GM23338 (cell line): ENCODE data around the gene GYS2.

ENCODE experiments used
- CREB1 ChIP-seq: fragments of 250-450 bp; sonication (Bioruptor Pico); IDR thresholded peaks from 2 replicates; pipeline ENCODE4 v1.5.0; 2020; ENCODE audit warnings: low read depth, mild to moderate bottlenecking, moderate library complexity
- CTCF ChIP-seq, 2 experiments: fragments of 200-600 bp in 1 of 2; sonication (generic) in 1 of 2; conservative IDR thresholded peaks; 2 replicates each; pipeline versions ENCODE4 v1.5.1 to v1.6.1; 2016 to 2017; ENCODE audit warnings: antibody characterized with exemption in 2 of 2, low read depth in 2 of 2, mild to moderate bottlenecking in 2 of 2, moderate library complexity in 1 of 2
- EZH2 ChIP-seq: fragments of 200-600 bp; sonication (generic); IDR thresholded peaks from one replicate; pipeline ENCODE4 v1.8.0; 2017; ENCODE audit warnings: antibody characterized with exemption, mild to moderate bottlenecking, low read depth; ENCODE audit not compliant: unreplicated experiment
- EZH2phosphoT487 ChIP-seq: fragments of 200-600 bp; sonication (generic); IDR thresholded peaks from one replicate; pipeline ENCODE4 v1.8.1; 2018; ENCODE audit warnings: antibody characterized with exemption; ENCODE audit not compliant: unreplicated experiment
- NANOG ChIP-seq: IDR thresholded peaks from 2 replicates; pipeline ENCODE4 v1.6.1; 2016; ENCODE audit warnings: antibody characterized with exemption, borderline replicate concordance
- POLR2AphosphoS5 ChIP-seq: IDR thresholded peaks from 2 replicates; pipeline ENCODE4 v1.6.1; 2016; ENCODE audit warnings: antibody characterized with exemption, low read depth
- REST ChIP-seq: IDR thresholded peaks from one replicate; pipeline ENCODE4 v1.6.1; 2018; ENCODE audit warnings: antibody characterized with exemption; ENCODE audit not compliant: unreplicated experiment
- TF ChIP-seq, protein P1 (sequence below): IDR thresholded peaks from 2 replicates; pipeline ENCODE4 v1.6.1; 2016; ENCODE audit warnings: antibody characterized with exemption

DNA sequence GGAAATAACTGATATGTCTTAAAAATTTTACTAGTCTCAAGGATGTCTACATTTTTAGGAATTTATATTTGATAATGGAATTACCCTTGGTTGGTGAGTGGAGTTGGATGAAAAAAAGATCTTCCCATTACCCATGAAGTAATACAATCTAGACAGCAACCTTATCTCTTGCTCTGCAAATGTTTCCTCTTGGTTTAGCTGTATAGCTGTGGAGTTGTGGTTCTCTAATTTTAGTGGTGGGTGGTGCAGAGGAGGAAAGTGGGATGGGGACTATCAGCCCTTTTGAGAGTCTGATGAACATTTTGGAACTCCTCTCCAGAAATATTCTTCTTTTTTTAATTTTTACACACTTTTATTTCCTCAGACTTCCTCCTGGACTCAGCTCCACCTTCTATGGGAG lies 61.5 kb downstream of the GYS2 start:
- TF ChIP-seq EZH2 (no peak), CTCF (conservative IDR thresholded peaks at IDR 0.05; ENCODE audit: low read depth in 2 of 2) (no peak), POLR2AphosphoS5 (no peak), REST (no peak), NANOG (no peak), EZH2phosphoT487 (no peak), CREB1 (no peak)
- TF ChIP-seq, protein P1, sequence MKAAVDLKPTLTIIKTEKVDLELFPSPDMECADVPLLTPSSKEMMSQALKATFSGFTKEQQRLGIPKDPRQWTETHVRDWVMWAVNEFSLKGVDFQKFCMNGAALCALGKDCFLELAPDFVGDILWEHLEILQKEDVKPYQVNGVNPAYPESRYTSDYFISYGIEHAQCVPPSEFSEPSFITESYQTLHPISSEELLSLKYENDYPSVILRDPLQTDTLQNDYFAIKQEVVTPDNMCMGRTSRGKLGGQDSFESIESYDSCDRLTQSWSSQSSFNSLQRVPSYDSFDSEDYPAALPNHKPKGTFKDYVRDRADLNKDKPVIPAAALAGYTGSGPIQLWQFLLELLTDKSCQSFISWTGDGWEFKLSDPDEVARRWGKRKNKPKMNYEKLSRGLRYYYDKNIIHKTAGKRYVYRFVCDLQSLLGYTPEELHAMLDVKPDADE: no peak
